Measurements from ENCODE around the gene MPG. TPM values are rescaled to one million over a fixed set of nuclear protein-coding genes. Genes with fewer than 3 reads are reported as not detected.
A peak's percentile ranks its signal among the peaks of the same experiment; 100 is the strongest.

Gene MPG
- total and polyA plus RNA-seq, 7 donors, result 52.2 to 118 (median 74.3) TPM

- no peak for DNase-seq
- Histone ChIP-seq H3K9me3 (no peaks in the 10 kb centered on the region), H3K27ac (peak overlapping the region; percentile 94 to 97 (median 96)), H3K36me3 (peaks cover 0 to 6% (median 2%) of the 10 kb centered on the region in 4 donors), H3K27me3 (no peaks in the 10 kb centered on the region), H3K4me3 (no peak overlapping the region), H3K4me1 (peaks cover 0 to 76% (median 67%) of the 10 kb centered on the region in 4 donors)
- intact Hi-C loops (cut with DNase I), result no loop called here
- 74 to 83% methylated on average over 16 of the region's 16 CpGs for WGBS, 2 donors
- TF ChIP-seq CTCF (IDR thresholded peaks at IDR 0.05) (no peak), EP300 (IDR thresholded peaks at IDR 0.05) (no peak), POLR2A (IDR thresholded peaks at IDR 0.05) (no peak), POLR2AphosphoS5 (IDR thresholded peaks at IDR 0.05) (no peak)
These were observed 3.2 kb upstream of the MPG start for GRCh38 chr16:74747-75334.

GRCh38 chr16:75580-76501 is 2.2 kb upstream of the MPG start:
- TF ChIP-seq POLR2AphosphoS5 (IDR thresholded peaks at IDR 0.05) (peak in 3 of 4 donors; percentile 7 to 21 (median 20)), POLR2A (IDR thresholded peaks at IDR 0.05) (no peak)
- Histone ChIP-seq H3K36me3 (peaks cover 0 to 13% (median 5%) of the 10 kb centered on the region in 4 donors), H3K4me3 (no peak overlapping the region), H3K9me3 (no peaks in the 10 kb centered on the region), H3K27ac (peak overlapping the region; percentile 94 to 97 (median 96)), H3K27me3 (no peaks in the 10 kb centered on the region), H3K4me1 (peaks cover 0 to 66% (median 58%) of the 10 kb centered on the region in 4 donors)
- 37 to 46% methylated on average over 11 of the region's 11 CpGs for WGBS, 2 donors
- intact Hi-C loops (cut with DNase I), result no loop called here
- DNase-seq, result peak; percentile 95

DNA sequence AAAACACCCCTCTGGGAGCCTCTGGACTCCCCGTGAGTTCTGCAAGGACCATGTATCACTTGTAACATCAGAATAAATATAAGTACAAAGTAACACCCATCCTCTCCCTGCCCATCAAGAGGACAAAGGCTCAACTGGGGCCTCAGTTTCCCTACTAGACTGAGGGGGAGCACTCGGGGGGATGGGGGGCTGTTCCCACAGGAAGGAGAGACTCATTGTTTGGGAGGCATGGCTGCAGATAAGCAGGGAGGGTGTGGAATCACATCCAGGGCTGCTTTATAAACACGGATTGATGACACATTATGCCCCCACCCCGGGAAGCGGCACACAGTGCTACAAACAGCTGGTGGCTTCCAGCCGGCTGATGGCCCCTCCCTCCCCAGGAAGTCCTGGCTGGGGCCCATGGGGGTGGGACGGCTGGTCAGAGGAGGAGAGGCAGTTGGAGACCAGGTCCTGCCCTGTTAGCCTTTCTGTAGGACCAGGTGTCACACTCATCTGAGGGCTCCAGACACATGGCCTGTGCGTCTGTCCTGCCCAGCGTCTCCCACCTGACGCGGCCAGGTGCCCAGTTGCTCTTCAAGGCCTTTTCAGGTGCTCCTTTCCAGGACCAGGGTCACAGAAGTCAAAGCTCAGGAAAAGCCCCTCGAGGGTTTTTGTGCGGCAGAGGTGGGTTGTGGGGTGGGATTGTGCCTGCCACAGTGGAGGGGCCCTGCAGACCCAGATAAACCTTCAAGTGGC is 1.3 kb upstream of the MPG start:
- Histone ChIP-seq H3K27ac (peak overlapping the region; percentile 94 to 97 (median 96)), H3K4me1 (peaks cover 0 to 57% (median 49%) of the 10 kb centered on the region in 4 donors), H3K36me3 (peaks cover 0 to 15% (median 6%) of the 10 kb centered on the region in 4 donors), H3K4me3 (peak overlapping the region in 3 of 4 donors; percentile 82 to 97 (median 92)), H3K9me3 (no peaks in the 10 kb centered on the region), H3K27me3 (no peaks in the 10 kb centered on the region)
- DNase-seq, result peak; percentile 93
- no peak for TF ChIP-seq POLR2A (IDR thresholded peaks at IDR 0.05)
- no peak for TF ChIP-seq CTCF (IDR thresholded peaks at IDR 0.05)
- peak in 3 of 4 donors; percentile 10 to 24 (median 15) for TF ChIP-seq POLR2AphosphoS5 (IDR thresholded peaks at IDR 0.05)
- 19 to 25% methylated on average over 13 of the region's 13 CpGs for WGBS, 2 donors
- intact Hi-C loops (cut with DNase I), result no loop called here

DNA sequence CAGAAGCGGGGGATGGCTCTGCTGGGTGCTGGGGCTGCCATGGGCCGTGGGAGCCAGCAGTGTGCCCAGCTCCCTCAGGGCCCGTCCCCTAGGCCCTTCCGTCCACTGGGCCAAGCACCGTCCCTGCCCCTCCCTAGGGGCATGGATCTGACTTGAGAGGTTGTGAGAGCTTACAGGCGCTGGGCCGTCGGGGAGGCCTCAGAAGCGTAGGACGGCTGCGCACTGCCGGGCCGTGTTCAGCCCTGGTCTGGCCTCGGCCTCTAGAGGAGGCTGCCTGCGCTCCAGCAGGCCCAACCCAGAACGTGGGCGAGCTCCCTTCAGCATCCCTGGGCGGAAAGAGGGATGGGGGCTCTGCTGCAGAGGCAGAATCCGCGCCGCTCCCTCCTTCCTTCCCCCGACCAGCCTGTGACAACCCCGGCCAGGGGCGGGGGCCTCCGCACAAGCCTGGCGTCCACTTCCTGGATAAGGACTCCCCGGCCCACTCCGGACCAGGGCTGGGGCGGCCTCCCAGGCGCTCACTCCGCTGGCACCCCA is 685 bp upstream of the MPG start:
- Histone ChIP-seq H3K9me3 (no peaks in the 10 kb centered on the region), H3K27ac (peak overlapping the region; percentile 94 to 97 (median 96)), H3K4me3 (peak overlapping the region; percentile 66 to 97 (median 87)), H3K4me1 (peaks cover 0 to 57% (median 47%) of the 10 kb centered on the region in 4 donors), H3K27me3 (no peaks in the 10 kb centered on the region), H3K36me3 (peaks cover 0 to 15% (median 6%) of the 10 kb centered on the region in 4 donors)
- intact Hi-C loops (cut with DNase I), result no loop called here
- WGBS, 2 donors, result 8 to 12% methylated on average over 31 of the region's 31 CpGs
- peak; percentile 84 for DNase-seq
- TF ChIP-seq POLR2AphosphoS5 (IDR thresholded peaks at IDR 0.05) (no peak), POLR2A (IDR thresholded peaks at IDR 0.05) (no peak), EP300 (IDR thresholded peaks at IDR 0.05) (no peak), CTCF (IDR thresholded peaks at IDR 0.05) (peak in 1 of 4 experiments; percentile 7)

Measured in sigmoid colon (tissue), 7 donors.